ENCODE results near the gene ADGRL1. TPM values are rescaled to one million over a fixed set of nuclear protein-coding genes. Genes with fewer than 3 reads are reported as not detected.
"Not testable (repeated sequence)": the region's sequence is repeated elsewhere in the genome, so short reads cannot be mapped to it uniquely, and the experiment has no call there.

ADGRL1 gene
- total RNA-seq, 2 experiments from 2014 or later = 2.6 to 8.2 TPM

DNA sequence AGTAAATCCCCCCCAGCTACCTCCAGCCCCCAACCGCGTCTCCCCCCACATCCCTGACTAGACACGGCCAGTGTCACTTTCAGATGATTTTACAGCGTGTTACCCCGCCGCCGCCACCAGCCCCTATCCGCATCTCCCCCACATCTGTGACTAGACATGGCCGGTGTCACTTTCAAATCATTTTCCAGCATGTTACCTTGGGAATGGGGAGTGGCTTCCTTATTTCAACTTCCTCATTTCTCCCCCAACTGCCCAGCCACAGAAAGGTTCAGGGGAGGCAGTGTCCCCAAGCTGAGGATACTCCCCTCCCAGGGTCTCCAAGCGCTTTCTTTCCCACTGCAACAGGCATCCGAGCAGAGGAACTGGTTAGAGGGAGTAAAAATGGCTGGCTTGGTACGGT is 18.4 kb downstream of the ADGRL1 start:
- Histone ChIP-seq H2AFZ (ENCODE audit: low read length) (no peak overlapping the region), H3K79me2 (ENCODE audit: insufficient read depth, low read depth, low read length) (no peaks in the 10 kb centered on the region)
- BruUV-seq (replicated peaks) = no TSS peak

DNA sequence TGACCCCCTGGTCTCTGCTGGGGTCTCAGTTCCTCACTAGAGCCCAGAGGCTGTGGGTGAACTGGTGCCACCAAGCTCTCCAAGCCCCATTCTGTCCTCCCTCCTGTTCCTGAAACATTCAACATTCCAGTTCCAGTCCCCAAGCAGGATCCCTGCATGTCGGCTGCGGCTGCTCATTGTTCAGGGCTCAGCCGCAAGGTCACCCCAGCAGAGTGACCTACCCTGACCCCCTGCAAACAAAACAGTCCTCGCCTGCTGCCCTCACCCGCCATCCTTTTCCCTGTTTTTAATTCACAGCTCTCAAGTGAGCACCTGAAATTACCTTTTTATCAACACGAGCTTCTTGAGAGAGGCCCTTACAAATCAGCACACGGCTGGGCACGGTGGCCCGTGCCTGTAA is 19.3 kb downstream of the ADGRL1 start:
- H3K27ac ChIP-seq (ENCODE audit: low read depth, low read length, poor library complexity, severe bottlenecking); H4K20me1 ChIP-seq (ENCODE audit: insufficient read depth, low read length); H3K9me2 ChIP-seq (ENCODE audit: insufficient read depth, low read length); BruUV-seq (replicated peaks); H2AFZ ChIP-seq (ENCODE audit: low read length); H3K4me1 ChIP-seq (ENCODE audit: insufficient read depth, low read length, poor library complexity, severe bottlenecking); H3K79me2 ChIP-seq (ENCODE audit: insufficient read depth, low read depth, low read length); H3K4me3 ChIP-seq (ENCODE audit: low read depth, low read length, poor library complexity, severe bottlenecking); CTCF ChIA-PET (ENCODE audit: unreplicated experiment); DNase-seq (ENCODE audit: low spot score); intact Hi-C loops (cut with micrococcal nuclease; ENCODE audit: unreplicated experiment); H3K36me3 ChIP-seq (ENCODE audit: insufficient read depth, low read length); H3K4me2 ChIP-seq (ENCODE audit: low read length); H3K9me3 ChIP-seq (ENCODE audit: low read length): not testable (repeated sequence)
- POLR2A ChIA-PET = interaction anchor here (0.6 kb wide), 1 partner anchor 564 kb away, joined by 3 read pairs; no protein-coding TSS in a partner anchor

More for the DNA sequence above, 18.4 kb downstream of the ADGRL1 start:
- ChIA-PET CTCF (ENCODE audit: unreplicated experiment) (no interaction called here), POLR2A (no interaction called here)
- Histone ChIP-seq H3K27ac (ENCODE audit: low read depth, low read length, poor library complexity, severe bottlenecking) (no peak overlapping the region), H3K4me1 (ENCODE audit: insufficient read depth, low read length, poor library complexity, severe bottlenecking) (no peaks in the 10 kb centered on the region), H3K4me3 (ENCODE audit: low read depth, low read length, poor library complexity, severe bottlenecking) (no peak overlapping the region), H3K36me3 (ENCODE audit: insufficient read depth, low read length) (no peaks in the 10 kb centered on the region), H3K4me2 (ENCODE audit: low read length) (no peak overlapping the region), H4K20me1 (ENCODE audit: insufficient read depth, low read length) (no peaks in the 10 kb centered on the region), H3K9me2 (ENCODE audit: insufficient read depth, low read length) (no peaks in the 10 kb centered on the region), H3K9me3 (ENCODE audit: low read length) (no peaks in the 10 kb centered on the region)
- TF ChIP-seq EZH2phosphoT487 (IDR thresholded peaks at IDR 0.05; ENCODE audit: borderline replicate concordance, low read depth, low read length) (no peak), CTCF (conservative IDR thresholded peaks at IDR 0.05; ENCODE audit: low read length) (no peak)
- intact Hi-C loops (cut with micrococcal nuclease; ENCODE audit: unreplicated experiment) = no loop called here
- no peak for DNase-seq (ENCODE audit: low spot score)

GRCh38 chr19:14185691-14186090 is 20.3 kb downstream of the ADGRL1 start:
- H4K20me1 ChIP-seq (ENCODE audit: insufficient read depth, low read length); H3K4me1 ChIP-seq (ENCODE audit: insufficient read depth, low read length, poor library complexity, severe bottlenecking); H3K9me3 ChIP-seq (ENCODE audit: low read length); CTCF ChIA-PET (ENCODE audit: unreplicated experiment); POLR2A ChIA-PET; H3K4me2 ChIP-seq (ENCODE audit: low read length); BruUV-seq (replicated peaks); intact Hi-C loops (cut with micrococcal nuclease; ENCODE audit: unreplicated experiment); H3K79me2 ChIP-seq (ENCODE audit: insufficient read depth, low read depth, low read length); H3K4me3 ChIP-seq (ENCODE audit: low read depth, low read length, poor library complexity, severe bottlenecking); H3K36me3 ChIP-seq (ENCODE audit: insufficient read depth, low read length); DNase-seq (ENCODE audit: low spot score); H3K27ac ChIP-seq (ENCODE audit: low read depth, low read length, poor library complexity, severe bottlenecking); H3K9me2 ChIP-seq (ENCODE audit: insufficient read depth, low read length); H2AFZ ChIP-seq (ENCODE audit: low read length): not testable (repeated sequence)

DNA sequence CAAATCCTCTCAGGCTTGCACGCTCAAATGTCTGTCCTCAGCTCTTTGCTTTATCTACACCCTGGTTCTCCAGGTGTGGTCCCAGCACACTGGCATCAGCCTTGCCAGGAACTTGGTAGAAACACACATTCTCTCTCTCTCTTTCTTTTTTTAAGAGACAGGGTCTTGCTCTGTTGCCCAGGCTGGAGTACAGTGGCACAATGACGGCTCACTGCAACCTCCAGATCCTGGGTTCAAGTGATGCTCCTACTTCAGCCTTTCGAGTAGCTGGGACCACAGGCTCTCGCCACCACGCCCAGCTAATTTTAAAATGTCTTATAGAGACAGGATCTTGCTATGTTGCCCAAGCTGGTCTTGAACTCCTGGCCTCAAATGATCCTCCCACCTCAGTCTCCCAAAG is 20.8 kb downstream of the ADGRL1 start:
- Histone ChIP-seq H3K4me2 (ENCODE audit: low read length) (no peak overlapping the region), H3K4me1 (ENCODE audit: insufficient read depth, low read length, poor library complexity, severe bottlenecking) (no peaks in the 10 kb centered on the region), H3K27ac (ENCODE audit: low read depth, low read length, poor library complexity, severe bottlenecking) (no peak overlapping the region), H3K9me2 (ENCODE audit: insufficient read depth, low read length) (no peaks in the 10 kb centered on the region), H3K9me3 (ENCODE audit: low read length) (no peaks in the 10 kb centered on the region), H2AFZ (ENCODE audit: low read length) (no peak overlapping the region), H3K4me3 (ENCODE audit: low read depth, low read length, poor library complexity, severe bottlenecking) (no peak overlapping the region), H3K79me2 (ENCODE audit: insufficient read depth, low read depth, low read length) (no peaks in the 10 kb centered on the region), H3K36me3 (ENCODE audit: insufficient read depth, low read length) (no peaks in the 10 kb centered on the region), H4K20me1 (ENCODE audit: insufficient read depth, low read length) (no peaks in the 10 kb centered on the region)
- ChIA-PET POLR2A (interaction anchor here (0.6 kb wide), 1 partner anchor 7 kb away, joined by 5 read pairs; no protein-coding TSS in a partner anchor), CTCF (ENCODE audit: unreplicated experiment) (no interaction called here)
- intact Hi-C loops (cut with micrococcal nuclease; ENCODE audit: unreplicated experiment) = no loop called here
- TF ChIP-seq EZH2phosphoT487 (IDR thresholded peaks at IDR 0.05; ENCODE audit: borderline replicate concordance, low read depth, low read length) = no peak
- no peak for TF ChIP-seq CTCF (conservative IDR thresholded peaks at IDR 0.05; ENCODE audit: low read length)
- BruUV-seq (replicated peaks) = no TSS peak
- DNase-seq (ENCODE audit: low spot score) = no peak

All from OCI-LY7 (cell line).